ENCODE data around the gene SIRT5.
A peak's percentile ranks its signal among the peaks of the same experiment; 100 is the strongest.

Gene SIRT5

GRCh38 chr6:13574571-13575376 lies at the start of gene SIRT5:
SIRT5 (plus strand) TSS chr6:13574601; CDS start chr6:13584111, 9,510 bp downstream.
- DNase-seq (ENCODE audit: low read depth): peak; percentile 76

- no peak for DNase-seq (ENCODE audit: low read depth)
Observed at GRCh38 chr6:13524801-13525508, 49.4 kb upstream of the SIRT5 start.

GRCh38 chr6:13526357-13526726 lies 48.1 kb upstream of the SIRT5 start:
- DNase-seq (ENCODE audit: low read depth): no peak

GRCh38 chr6:13526727-13527670 lies 47.4 kb upstream of the SIRT5 start:
- DNase-seq (ENCODE audit: low read depth): peak; percentile 16

GRCh38 chr6:13527671-13528056 lies 46.7 kb upstream of the SIRT5 start:
- DNase-seq (ENCODE audit: low read depth): no peak

GRCh38 chr6:13528232-13528631 lies 46.2 kb upstream of the SIRT5 start:
- peak; percentile 15 for DNase-seq (ENCODE audit: low read depth)

GRCh38 chr6:13528777-13529343 lies 45.5 kb upstream of the SIRT5 start:
- no peak for DNase-seq (ENCODE audit: low read depth)

GRCh38 chr6:13531956-13532355 lies 42.4 kb upstream of the SIRT5 start:
- DNase-seq (ENCODE audit: low read depth): peak; percentile 42

GRCh38 chr6:13534536-13534935 lies 39.9 kb upstream of the SIRT5 start:
- DNase-seq (ENCODE audit: low read depth): no peak

- DNase-seq (ENCODE audit: low read depth): peak; percentile 7
Observed at GRCh38 chr6:13535306-13535705, 39.1 kb upstream of the SIRT5 start.

- no peak for DNase-seq (ENCODE audit: low read depth)
Observed at GRCh38 chr6:13536796-13537526, 37.4 kb upstream of the SIRT5 start.

- DNase-seq (ENCODE audit: low read depth): no peak
Observed at GRCh38 chr6:13537527-13537897, 36.9 kb upstream of the SIRT5 start.

- DNase-seq (ENCODE audit: low read depth): peak; percentile 61
Observed at GRCh38 chr6:13538084-13538483, 36.3 kb upstream of the SIRT5 start.

- DNase-seq (ENCODE audit: low read depth): no peak
Observed at GRCh38 chr6:13538600-13538999, 35.8 kb upstream of the SIRT5 start.

GRCh38 chr6:13539572-13539971 lies 34.8 kb upstream of the SIRT5 start:
- DNase-seq (ENCODE audit: low read depth): no peak

GRCh38 chr6:13541496-13541895 lies 32.9 kb upstream of the SIRT5 start:
- no peak for DNase-seq (ENCODE audit: low read depth)

- DNase-seq (ENCODE audit: low read depth): no peak
Observed at GRCh38 chr6:13544454-13545186, 29.8 kb upstream of the SIRT5 start.

GRCh38 chr6:13545885-13546284 lies 28.5 kb upstream of the SIRT5 start:
- DNase-seq (ENCODE audit: low read depth): no peak

- DNase-seq (ENCODE audit: low read depth): no peak
Observed at GRCh38 chr6:13548500-13549210, 25.7 kb upstream of the SIRT5 start.

- DNase-seq (ENCODE audit: low read depth): no peak
Observed at GRCh38 chr6:13550656-13551055, 23.7 kb upstream of the SIRT5 start.
